H1 (cell line): ENCODE data around the gene LAMA3.

Experiments
- BCL11A ChIP-seq, 2 experiments: IDR thresholded peaks; one replicate each; pipeline ENCODE4 v1.6.1; 2011; ENCODE audit warnings: low read depth in 2 of 2, low read length in 2 of 2, mild to moderate bottlenecking in 2 of 2
- POLR2AphosphoS5 ChIP-seq: IDR thresholded peaks from 2 replicates; pipeline ENCODE4 v1.6.1; 2011; ENCODE audit warnings: low read depth, low read length
- SRF ChIP-seq: IDR thresholded peaks from 2 replicates; pipeline ENCODE4 v1.6.1; 2011; ENCODE audit warnings: mild to moderate bottlenecking, low read depth, low read length, moderate library complexity
- USF2 ChIP-seq: IDR thresholded peaks from 2 replicates; pipeline ENCODE4 v1.6.1; 2011; ENCODE audit warnings: low read length, improper control_type of control experiment

- TF ChIP-seq POLR2AphosphoS5 (no peak), BCL11A (IDR thresholded peaks at IDR 0.05; ENCODE audit: low read depth in 2 of 2, low read length in 2 of 2) (no peak), USF2 (no peak), SRF (no peak)
Measured at GRCh38 chr18:23701017-23701416, 11.8 kb downstream of the LAMA3 start.
